HS-5 (cell line): ENCODE measurements around the gene TNFRSF6B.

Experiments
- DNase-seq: peaks from one replicate; pipeline ENCODE4 v3.0.0-alpha.2; 2012; ENCODE audit warnings: low read depth

The TNFRSF6B gene

DNA sequence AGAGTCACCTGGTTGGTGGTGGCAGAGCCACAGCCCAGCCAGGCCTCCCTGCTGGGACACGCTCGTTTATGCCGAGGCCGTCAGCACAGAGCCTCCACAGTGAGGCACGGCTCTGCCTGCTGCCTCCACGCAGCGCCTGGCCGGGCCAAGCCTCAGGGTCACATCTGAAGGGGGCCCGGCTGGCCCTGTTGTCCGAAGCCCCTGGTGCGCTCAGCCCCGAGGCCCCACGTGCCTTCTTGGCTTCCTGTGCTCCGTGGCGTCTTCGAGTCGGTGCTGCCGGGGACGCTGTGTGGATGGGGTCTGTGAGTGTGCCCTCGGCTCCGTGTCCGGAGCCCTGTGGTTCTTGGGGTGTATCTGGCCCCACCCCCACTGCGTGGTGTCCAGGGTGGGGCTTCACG is 10.4 kb upstream of the TNFRSF6B start:
- DNase-seq = no peak

DNA sequence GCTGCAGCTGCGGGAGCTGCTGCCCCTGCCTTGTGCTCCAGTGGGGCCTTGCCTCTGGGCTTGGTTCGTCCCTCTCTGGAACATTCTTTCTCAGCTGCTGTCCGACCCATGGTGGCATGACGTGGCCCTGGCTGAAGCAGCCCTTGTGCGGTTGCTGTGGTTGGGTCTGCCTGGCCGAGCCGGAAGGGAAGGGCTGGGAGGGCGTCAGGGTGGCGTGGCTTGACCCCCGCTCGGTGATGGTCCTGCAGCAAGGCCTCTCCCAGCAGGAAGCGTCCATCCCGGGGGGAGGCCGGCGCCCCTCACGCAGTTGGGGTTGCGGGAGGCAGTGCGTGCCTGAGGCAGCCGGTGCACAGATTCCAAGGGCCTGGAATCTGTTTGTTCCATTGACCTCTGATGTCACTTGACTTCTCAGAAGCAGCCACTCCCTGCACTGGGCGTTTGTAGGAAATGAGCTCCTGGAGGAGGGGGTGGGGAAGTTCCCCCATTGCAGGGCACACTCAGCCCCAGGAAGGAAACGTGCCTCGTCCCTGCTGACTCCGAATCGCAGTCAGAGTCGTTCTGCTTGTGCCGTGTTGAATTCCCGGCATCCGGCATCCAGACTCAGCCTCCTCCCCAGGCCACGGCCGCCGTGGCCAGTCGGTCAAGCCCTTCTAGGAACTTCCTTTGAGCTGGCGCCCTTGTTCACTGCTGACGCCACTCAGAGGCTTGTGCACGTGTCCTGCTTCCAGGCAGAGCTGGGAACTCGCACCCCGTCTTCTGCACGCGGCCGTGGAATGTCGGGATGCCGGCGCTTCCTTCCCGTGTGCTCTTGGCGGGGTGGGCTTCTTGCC is 9.7 kb upstream of the TNFRSF6B start:
- peak; percentile 59 for DNase-seq

DNA sequence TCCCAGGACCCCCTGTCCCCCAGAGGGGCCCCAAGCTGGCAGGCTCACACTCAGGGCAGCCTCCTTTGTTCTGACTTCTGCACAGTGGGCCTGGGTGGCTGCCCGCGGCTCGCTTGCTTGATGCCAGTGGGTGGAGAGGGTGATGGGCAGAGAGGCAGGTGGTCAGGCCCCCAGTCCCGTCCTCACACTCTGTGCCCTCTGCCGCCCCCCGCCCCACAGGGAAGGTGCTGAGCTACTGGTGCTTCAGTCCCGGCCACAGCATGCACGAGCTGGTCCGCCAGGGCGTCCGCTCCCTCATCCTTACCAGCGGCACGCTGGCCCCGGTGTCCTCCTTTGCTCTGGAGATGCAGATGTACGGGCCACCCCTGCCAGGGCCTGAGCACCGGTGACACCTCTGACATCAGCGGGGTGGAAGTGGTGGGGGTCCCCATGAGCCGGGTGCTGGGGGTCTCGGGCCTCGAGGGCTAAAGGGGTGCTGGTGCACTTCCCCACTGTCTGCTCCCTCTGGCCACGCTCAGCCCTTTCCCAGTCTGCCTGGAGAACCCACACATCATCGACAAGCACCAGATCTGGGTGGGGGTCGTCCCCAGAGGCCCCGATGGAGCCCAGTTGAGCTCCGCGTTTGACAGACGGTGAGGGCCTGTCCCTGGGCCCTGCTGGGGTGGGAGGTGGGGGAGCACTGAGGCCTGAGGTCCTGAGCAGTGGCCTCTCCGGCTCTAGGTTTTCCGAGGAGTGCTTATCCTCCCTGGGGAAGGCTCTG is 8.9 kb upstream of the TNFRSF6B start:
- no peak for DNase-seq

DNA sequence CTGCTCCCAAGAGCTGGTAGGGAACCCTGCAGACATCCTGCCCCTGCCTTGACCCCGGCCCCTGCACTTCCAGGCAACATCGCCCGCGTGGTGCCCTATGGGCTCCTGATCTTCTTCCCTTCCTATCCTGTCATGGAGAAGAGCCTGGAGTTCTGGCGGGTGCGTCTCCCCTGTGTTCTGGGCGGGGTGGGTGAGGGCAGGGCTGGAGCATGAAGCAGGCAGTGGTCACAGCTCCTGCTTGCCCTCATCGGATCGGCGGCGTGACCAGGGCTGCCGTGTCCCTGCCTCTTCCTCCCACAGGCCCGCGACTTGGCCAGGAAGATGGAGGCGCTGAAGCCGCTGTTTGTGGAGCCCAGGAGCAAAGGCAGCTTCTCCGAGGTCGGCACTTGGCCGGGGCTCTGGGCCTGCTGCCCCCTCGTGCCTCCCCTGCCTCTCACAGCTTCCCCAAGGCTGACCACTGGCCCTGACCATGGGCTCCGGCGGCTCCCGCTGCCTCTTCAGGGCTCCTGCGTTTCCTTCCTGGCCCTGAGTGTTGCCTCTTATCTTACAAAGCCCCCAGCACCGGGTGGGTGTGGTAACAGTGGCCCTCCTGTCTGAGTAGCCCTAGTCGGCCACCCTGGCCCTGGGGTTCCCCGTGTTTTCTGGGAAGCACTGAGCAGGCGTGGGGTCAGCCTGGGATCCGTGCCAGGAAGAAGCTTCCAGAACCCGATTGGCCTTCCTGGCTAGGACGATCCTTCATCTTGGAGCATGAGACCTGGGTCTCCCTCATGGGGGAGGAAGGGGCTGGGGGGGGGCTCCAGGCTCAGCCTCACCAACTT is 8.0 kb upstream of the TNFRSF6B start:
- DNase-seq = no peak

DNA sequence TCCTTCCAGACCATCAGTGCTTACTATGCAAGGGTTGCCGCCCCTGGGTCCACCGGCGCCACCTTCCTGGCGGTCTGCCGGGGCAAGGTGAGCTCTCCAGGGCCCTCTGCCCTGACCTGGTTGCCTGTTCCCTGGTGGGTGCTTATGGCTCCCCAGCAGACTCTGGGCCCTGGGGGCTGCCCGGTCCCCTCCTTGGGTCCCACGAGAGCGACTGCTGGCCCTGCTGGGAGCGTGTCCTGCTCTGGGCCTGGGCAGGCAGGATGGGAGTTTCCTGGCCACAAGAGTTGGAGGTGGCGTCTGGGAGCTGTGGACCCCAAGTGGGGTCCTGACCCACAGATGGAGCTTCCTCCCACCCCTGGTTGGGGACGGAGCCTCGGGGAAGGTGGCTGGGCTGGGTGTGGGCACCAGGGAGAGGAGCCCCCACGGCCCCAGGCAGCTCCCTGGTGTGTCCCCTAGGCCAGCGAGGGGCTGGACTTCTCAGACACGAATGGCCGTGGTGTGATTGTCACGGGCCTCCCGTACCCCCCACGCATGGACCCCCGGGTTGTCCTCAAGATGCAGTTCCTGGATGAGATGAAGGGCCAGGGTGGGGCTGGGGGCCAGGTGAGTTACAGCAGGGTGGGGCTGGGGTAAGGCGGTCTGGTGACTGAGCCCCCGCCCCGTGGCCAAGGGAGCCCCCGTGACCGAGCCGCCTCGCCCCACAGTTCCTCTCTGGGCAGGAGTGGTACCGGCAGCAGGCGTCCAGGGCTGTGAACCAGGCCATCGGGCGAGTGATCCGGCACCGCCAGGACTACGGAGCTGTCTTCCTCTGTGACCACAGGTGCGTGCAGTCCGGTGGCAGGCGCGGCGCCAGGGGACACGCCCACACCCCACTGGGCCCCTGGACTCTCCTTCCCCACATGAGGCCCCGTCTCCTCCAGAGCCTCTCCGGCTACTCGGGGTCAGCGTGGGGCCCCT is 7.1 kb upstream of the TNFRSF6B start:
- DNase-seq = no peak

DNA sequence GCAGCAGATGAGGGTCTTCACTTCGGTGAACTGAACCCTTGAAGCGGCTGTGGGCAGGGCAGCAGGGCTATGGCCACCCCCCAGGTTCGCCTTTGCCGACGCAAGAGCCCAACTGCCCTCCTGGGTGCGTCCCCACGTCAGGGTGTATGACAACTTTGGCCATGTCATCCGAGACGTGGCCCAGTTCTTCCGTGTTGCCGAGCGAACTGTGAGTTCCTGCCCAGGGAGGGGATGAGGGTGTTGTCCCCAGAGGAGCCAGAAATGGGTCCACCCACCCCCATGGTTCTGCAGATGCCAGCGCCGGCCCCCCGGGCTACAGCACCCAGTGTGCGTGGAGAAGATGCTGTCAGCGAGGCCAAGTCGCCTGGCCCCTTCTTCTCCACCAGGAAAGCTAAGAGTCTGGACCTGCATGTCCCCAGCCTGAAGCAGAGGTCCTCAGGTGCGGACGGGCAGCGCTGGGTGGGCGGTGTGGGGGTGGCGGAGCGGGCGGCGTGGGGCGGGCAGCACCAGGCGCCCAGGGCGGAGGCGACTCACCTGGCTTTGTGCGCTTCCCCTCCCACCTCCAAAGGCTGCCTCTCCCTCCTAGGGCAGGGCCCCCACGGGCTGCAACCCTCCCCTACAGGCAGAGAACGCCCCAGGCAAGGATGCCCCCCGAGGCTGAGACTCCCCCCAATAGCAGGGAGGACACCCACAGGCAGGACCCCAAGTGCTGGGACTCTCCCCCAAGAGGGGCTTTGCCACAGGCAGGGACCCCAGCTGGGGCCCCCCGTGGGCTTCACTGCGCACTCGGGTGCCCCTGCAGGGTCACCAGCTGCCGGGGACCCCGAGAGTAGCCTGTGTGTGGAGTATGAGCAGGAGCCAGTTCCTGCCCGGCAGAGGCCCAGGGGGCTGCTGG is 6.2 kb upstream of the TNFRSF6B start:
- DNase-seq = no peak

DNA sequence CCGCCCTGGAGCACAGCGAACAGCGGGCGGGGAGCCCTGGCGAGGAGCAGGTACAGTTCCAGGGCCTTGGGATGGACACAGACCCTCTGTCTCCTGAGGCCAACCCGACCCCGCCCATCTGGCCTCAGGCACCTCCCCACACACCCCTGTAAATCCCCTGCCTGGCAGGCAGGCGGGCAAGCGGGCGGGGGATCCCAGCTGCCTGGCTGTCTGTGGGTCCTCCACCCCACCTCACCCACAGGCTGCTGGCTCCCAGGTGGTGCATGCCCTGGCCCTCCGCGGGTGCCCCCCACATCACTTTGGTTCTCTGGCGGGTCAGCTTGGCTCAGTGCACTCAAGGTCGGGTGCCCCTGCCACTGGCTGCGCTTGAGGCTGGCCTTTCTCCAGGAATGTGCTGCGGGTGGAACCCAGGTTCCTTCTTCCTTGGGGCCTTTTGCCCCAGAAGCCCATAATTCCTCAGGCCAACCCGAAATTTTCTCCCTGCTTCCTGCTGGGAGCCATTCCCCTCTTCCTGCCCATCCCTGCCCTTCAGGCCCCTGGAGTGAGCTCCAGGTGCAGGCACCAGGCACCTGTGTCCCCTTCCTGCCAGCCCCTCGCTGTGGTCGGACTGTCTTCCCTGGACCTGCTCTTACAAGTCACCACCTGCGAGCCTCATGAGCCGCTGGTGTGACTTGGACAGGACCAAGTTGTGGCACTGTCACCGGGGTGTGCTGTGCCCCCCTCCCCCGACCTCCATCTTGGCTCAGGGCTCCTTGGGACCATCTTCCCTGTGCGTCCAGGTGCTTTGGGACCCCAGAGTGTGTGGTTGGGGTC is 5.3 kb upstream of the TNFRSF6B start:
- no peak for DNase-seq

DNA sequence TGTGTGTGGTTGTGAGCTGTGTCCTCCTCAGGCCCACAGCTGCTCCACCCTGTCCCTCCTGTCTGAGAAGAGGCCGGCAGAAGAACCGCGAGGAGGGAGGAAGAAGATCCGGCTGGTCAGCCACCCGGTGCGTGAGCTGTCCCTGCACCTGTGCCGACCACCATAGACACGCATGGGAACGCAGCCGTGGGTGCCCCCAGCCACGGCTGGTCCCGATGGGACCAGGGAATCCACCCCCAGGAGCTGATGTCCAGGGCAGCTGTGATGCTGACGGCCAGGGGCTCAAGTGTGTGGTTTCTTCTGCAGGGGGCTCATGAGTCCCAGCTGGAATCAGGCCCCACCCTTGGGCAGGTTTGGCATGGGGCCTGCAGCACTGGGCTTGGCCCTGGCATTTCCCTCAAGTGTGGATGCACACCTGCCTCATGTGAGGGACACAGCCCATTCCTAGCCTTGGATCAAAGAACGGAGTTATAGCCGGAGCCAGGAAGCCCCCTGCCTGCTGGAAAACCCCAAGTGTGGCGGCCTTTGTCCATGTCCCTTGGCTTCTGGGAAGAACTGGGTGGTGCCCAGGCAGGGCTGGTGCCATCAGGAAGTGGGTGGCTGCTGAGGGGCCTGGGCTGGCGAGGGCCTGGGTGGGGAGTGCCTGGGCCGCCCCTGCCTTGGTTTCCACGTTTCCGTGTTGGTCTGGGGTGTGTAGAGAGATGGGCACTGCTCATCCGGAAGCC is 4.6 kb upstream of the TNFRSF6B start:
- DNase-seq = no peak

DNA sequence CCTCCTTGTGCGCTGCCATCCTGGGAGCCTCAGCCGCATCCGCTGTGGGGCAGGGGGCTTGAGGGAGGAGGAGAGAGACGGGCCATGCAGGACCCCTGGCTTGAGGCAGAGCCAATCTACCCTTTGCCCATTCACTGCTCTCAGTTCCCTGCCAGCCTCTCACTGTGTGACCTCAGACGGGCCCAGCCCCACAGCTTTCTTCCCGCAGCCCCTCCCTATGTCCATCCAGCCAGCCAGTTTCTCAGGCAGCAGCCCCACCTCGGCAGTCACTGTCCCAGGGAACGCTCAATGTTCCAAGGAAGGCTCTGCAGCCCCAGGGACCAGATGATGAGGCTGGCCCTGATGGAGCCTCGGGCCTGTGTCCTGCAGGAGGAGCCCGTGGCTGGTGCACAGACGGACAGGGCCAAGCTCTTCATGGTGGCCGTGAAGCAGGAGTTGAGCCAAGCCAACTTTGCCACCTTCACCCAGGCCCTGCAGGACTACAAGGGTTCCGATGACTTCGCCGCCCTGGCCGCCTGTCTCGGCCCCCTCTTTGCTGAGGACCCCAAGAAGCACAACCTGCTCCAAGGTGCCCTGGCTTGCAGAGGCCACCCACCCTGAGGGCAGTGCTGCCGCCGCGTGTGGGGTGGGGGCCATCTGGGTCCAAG is 3.9 kb upstream of the TNFRSF6B start:
- DNase-seq = no peak

DNA sequence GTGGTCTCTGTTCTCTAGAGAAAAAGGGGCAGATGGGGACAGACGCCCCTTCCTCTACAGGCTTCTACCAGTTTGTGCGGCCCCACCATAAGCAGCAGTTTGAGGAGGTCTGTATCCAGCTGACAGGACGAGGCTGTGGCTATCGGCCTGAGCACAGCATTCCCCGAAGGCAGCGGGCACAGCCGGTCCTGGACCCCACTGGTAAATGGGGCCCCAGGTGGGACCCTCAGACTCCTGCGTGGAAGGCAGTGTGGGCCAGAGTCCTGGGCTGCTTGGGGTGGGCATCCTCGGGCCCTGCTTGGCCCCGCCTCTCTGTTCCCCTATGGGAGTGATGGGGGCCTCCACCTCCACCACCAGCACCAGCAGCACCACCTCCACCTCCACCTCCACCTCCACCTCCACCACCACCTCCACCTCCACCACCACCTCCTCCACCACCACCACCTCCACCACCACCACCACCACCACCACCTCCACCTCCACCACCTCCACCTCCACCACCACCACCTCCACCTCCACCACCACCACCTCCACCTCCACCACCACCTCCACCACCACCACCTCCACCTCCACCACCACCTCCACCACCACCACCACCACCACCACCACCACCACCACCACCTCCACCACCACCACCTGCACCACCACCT is 3.2 kb upstream of the TNFRSF6B start:
- no peak for DNase-seq

DNA sequence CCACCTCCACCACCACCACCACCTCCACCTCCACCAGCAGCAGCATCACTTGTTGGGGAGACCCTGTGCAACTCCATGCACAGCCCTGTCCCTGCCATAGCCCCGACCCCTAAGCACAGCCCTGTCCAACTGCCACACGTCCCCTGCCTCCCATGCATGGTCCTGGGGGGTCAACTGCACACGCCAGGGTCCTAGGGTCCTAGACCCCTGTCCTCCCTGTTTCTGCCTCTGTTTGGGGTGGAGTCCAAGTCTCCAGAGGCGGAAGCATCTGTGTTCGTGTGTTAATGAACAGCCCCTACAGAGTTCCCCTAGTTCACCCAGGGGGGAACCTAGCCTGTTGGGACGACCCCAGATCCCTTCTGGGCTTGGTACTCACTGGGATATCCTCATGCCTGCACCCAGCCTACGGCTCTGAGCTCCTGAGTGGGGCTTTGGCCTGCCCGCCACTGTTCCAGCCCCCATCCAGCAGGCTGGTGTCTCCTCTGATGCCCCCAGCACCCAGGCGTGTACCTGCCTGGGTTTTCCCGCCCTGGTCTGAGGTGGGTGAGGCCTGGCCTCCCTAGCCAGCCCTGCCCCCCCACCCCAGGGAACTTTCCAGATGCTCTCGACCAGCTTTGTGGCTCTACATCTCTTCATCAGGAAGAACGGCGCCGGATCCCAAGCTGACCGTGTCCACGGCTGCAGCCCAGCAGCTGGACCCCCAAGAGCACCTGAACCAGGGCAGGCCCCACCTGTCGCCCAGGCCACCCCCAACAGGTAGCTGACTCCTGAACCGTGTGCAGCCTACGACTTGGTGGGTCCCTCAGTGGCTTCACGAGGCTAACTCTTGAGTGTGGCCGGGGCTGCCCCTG is 2.5 kb upstream of the TNFRSF6B start:
- no peak for DNase-seq

DNA sequence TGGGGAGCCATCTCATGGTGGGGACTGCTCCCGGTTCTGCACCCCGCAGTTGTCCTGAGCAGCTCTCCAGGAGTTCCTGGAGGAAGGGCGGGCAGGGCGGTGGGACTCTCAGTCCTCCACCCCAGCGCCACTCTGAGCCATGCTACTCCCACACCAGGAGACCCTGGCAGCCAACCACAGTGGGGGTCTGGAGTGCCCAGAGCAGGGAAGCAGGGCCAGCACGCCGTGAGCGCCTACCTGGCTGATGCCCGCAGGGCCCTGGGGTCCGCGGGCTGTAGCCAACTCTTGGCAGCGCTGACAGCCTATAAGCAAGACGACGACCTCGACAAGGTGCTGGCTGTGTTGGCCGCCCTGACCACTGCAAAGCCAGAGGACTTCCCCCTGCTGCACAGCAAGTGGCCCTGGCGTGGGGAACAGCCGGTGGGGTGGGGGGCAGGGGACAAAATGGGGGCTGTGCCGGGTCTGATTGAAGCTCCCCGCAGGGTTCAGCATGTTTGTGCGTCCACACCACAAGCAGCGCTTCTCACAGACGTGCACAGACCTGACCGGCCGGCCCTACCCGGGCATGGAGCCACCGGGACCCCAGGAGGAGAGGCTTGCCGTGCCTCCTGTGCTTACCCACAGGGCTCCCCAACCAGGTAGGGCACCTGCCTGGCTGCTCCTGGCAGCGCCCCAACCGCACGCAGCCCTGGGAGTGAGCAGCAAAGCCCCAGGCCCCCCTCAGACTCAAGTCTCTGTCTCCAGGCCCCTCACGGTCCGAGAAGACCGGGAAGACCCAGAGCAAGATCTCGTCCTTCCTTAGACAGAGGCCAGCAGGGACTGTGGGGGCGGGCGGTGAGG is 1.6 kb upstream of the TNFRSF6B start:
- no peak for DNase-seq

DNA sequence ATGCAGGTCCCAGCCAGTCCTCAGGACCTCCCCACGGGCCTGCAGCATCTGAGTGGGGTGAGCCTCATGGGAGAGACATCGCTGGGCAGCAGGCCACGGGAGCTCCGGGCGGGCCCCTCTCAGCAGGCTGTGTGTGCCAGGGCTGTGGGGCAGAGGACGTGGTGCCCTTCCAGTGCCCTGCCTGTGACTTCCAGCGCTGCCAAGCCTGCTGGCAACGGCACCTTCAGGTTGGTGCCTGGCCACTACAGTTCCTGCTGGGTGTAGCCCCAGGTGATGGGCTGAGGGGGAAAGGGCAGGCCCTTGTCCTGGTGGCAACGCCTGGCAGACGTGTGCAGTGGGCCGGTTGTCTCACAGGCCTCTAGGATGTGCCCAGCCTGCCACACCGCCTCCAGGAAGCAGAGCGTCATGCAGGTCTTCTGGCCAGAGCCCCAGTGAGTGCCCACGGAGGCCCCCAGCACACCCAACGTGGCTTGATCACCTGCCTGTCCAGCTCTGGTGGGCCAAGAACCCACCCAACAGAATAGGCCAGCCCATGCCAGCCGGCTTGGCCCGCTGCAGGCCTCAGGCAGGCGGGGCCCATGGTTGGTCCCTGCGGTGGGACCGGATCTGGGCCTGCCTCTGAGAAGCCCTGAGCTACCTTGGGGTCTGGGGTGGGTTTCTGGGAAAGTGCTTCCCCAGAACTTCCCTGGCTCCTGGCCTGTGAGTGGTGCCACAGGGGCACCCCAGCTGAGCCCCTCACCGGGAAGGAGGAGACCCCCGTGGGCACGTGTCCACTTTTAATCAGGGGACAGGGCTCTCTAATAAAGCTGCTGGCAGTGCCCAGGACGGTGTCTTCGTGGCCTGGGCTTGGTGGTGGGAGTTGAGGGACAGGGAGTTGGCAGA is 787 bp upstream of the TNFRSF6B start:
- DNase-seq = no peak

DNA sequence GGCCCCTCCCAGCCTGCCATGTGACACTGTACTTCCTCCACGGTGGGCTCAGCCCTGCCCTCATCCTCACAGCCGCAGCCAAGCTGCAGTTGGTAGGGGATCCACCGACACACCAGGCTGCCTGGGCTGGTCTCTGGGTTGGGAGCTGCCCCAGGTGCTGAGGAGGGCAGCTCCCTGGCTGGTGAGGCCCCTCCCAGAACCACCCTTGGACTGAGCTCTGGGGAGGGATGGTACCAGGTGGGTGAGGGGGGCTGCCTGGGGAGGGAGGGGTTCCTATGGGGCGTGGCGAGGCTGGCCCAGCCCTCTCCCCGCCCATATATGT is 185 bp upstream of the TNFRSF6B start:
- DNase-seq = no peak

DNA sequence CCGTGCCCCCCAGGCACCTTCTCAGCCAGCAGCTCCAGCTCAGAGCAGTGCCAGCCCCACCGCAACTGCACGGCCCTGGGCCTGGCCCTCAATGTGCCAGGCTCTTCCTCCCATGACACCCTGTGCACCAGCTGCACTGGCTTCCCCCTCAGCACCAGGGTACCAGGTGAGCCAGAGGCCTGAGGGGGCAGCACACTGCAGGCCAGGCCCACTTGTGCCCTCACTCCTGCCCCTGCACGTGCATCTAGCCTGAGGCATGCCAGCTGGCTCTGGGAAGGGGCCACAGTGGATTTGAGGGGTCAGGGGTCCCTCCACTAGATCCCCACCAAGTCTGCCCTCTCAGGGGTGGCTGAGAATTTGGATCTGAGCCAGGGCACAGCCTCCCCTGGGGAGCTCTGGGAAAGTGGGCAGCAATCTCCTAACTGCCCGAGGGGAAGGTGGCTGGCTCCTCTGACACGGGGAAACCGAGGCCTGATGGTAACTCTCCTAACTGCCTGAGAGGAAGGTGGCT is 960 bp downstream of the TNFRSF6B start:
- no peak for DNase-seq
